MM.1S (cell line): Measurements from ENCODE around the gene VGLL2.

Source experiments
- EZH2 ChIP-seq: fragments of 300-600 bp; sonication (generic); optimal IDR thresholded peaks from 2 replicates; pipeline ENCODE3; 2017; ENCODE audit warnings: low read depth, mild to moderate bottlenecking, antibody characterized with exemption, low read length, mixed read lengths
- TF ChIP-seq, protein P1 (sequence below): fragments of 300-600 bp; sonication (generic); IDR thresholded peaks from 2 replicates; pipeline ENCODE4 v1.5.1; 2016; ENCODE audit warnings: antibody characterized with exemption, low read length, mixed read lengths

DNA sequence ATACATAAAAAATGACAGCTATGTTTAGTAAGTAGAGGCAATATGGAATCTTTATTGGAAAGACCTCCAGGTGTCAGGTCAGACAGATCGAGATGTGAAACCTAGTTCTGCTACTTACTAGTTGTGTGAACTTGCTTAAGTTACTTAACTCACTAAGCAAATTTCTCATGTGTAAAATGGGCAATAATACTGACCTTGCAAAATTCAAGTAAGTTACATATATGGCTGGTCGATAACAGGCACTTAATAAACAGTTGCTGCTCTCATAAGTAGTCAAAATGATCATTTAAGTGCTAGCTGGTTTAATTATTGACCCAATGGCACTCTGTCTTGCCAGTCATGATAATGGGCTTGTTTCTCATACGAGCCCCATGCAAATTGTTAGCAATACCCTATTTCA lies 46.0 kb downstream of the VGLL2 start:
- TF ChIP-seq, protein P1, sequence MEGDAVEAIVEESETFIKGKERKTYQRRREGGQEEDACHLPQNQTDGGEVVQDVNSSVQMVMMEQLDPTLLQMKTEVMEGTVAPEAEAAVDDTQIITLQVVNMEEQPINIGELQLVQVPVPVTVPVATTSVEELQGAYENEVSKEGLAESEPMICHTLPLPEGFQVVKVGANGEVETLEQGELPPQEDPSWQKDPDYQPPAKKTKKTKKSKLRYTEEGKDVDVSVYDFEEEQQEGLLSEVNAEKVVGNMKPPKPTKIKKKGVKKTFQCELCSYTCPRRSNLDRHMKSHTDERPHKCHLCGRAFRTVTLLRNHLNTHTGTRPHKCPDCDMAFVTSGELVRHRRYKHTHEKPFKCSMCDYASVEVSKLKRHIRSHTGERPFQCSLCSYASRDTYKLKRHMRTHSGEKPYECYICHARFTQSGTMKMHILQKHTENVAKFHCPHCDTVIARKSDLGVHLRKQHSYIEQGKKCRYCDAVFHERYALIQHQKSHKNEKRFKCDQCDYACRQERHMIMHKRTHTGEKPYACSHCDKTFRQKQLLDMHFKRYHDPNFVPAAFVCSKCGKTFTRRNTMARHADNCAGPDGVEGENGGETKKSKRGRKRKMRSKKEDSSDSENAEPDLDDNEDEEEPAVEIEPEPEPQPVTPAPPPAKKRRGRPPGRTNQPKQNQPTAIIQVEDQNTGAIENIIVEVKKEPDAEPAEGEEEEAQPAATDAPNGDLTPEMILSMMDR, result no peak
- no peak for TF ChIP-seq EZH2
